PFSK-1 (cell line): ENCODE measurements around the gene DST.

Experiments
- POLR2AphosphoS5 ChIP-seq: IDR thresholded peaks from 2 replicates; pipeline ENCODE4 v1.6.1; 2012; ENCODE audit warnings: low read depth, mild to moderate bottlenecking, control low read depth, low read length, moderate library complexity
- REST ChIP-seq, 2 experiments: IDR thresholded peaks; 2 replicates each; pipeline versions ENCODE4 v1.6.1 to v1.8.0; 2011 to 2012; ENCODE audit warnings: low read depth in 2 of 2, low read length in 2 of 2, control low read depth in 1 of 2, inconsistent platforms in 1 of 2, mild to moderate bottlenecking in 1 of 2, moderate library complexity in 1 of 2; ENCODE audit not compliant: insufficient read depth in 1 of 2
- TAF1 ChIP-seq: IDR thresholded peaks from 2 replicates; pipeline ENCODE4 v1.6.1; 2012; ENCODE audit warnings: low read length, control low read depth, borderline replicate concordance; ENCODE audit not compliant: insufficient read depth

GRCh38 chr6:56643379-56644089 is 845 bp upstream of the DST start:
- no peak for TF ChIP-seq REST (IDR thresholded peaks at IDR 0.05; ENCODE audit: insufficient read depth in 1 of 2, low read depth in 2 of 2, low read length in 2 of 2)
- no peak for TF ChIP-seq POLR2AphosphoS5
- TF ChIP-seq TAF1, result no peak
